ENCODE data around the gene ZNF292.

The ZNF292 gene

GRCh38 chr6:87257046-87257445 lies 101.7 kb downstream of the ZNF292 start:
- Histone ChIP-seq H3K36me3 (ENCODE audit: control insufficient read depth, low read length) (peaks cover 70% of the 10 kb centered on the region), H3K79me2 (ENCODE audit: control insufficient read depth, low read length) (no peaks in the 10 kb centered on the region), H3K4me2 (ENCODE audit: low read length) (no peak overlapping the region), H4K20me1 (ENCODE audit: control insufficient read depth, insufficient read depth, low read depth, low read length) (no peaks in the 10 kb centered on the region), H3K27me3 (ENCODE audit: control insufficient read depth, low read length) (no peaks in the 10 kb centered on the region), H3K4me3 (ENCODE audit: low read length) (no peak overlapping the region), H3F3A (ENCODE audit: control insufficient read depth, insufficient read depth) (no peaks in the 10 kb centered on the region; the same call in 1 of the 2 replicates), H3K4me1 (ENCODE audit: control insufficient read depth, low read length) (no peaks in the 10 kb centered on the region), H3K27ac (ENCODE audit: low read depth, low read length) (no peak overlapping the region), H3K9me2 (replicated peaks; ENCODE audit: control insufficient read depth, low read length) (no peaks in the 10 kb centered on the region), H3K9me3 (ENCODE audit: control insufficient read depth, insufficient read depth, low read length) (no peaks in the 10 kb centered on the region)
- TF ChIP-seq CTCF (IDR thresholded peaks at IDR 0.05; ENCODE audit: low read depth, low read length, poor library complexity, severe bottlenecking), result no peak
- TF ChIP-seq EZH2phosphoT487 (IDR thresholded peaks at IDR 0.05; ENCODE audit: borderline replicate concordance, low read length), result no peak

GRCh38 chr6:87257565-87257964 lies 102.2 kb downstream of the ZNF292 start:
- peaks cover 66% of the 10 kb centered on the region for H3K36me3 ChIP-seq (ENCODE audit: control insufficient read depth, low read length)
- H3K27ac ChIP-seq (ENCODE audit: low read depth, low read length), result no peak overlapping the region
- no peaks in the 10 kb centered on the region for H3K79me2 ChIP-seq (ENCODE audit: control insufficient read depth, low read length)
- no peaks in the 10 kb centered on the region for H3K9me2 ChIP-seq (replicated peaks; ENCODE audit: control insufficient read depth, low read length)
- no peaks in the 10 kb centered on the region for H4K20me1 ChIP-seq (ENCODE audit: control insufficient read depth, insufficient read depth, low read depth, low read length)
- no peak overlapping the region for H3K4me3 ChIP-seq (ENCODE audit: low read length)
- H3F3A ChIP-seq (ENCODE audit: control insufficient read depth, insufficient read depth), result no peaks in the 10 kb centered on the region; the same call in 1 of the 2 replicates
- H3K4me2 ChIP-seq (ENCODE audit: low read length), result no peak overlapping the region
- H3K9me3 ChIP-seq (ENCODE audit: control insufficient read depth, insufficient read depth, low read length), result no peaks in the 10 kb centered on the region
- H3K27me3 ChIP-seq (ENCODE audit: control insufficient read depth, low read length), result no peaks in the 10 kb centered on the region
- H3K4me1 ChIP-seq (ENCODE audit: control insufficient read depth, low read length), result no peaks in the 10 kb centered on the region
- TF ChIP-seq EZH2phosphoT487 (IDR thresholded peaks at IDR 0.05; ENCODE audit: borderline replicate concordance, low read length) (no peak), CTCF (IDR thresholded peaks at IDR 0.05; ENCODE audit: low read depth, low read length, poor library complexity, severe bottlenecking) (no peak)

- Histone ChIP-seq H3K36me3 (ENCODE audit: control insufficient read depth, low read length) (peaks cover 66% of the 10 kb centered on the region), H4K20me1 (ENCODE audit: control insufficient read depth, insufficient read depth, low read depth, low read length) (no peaks in the 10 kb centered on the region), H3K9me3 (ENCODE audit: control insufficient read depth, insufficient read depth, low read length) (no peaks in the 10 kb centered on the region)
Observed at GRCh38 chr6:87257975-87258374, 102.6 kb downstream of the ZNF292 start.

More at GRCh38 chr6:87257975-87258374, 102.6 kb downstream of the ZNF292 start:
- Histone ChIP-seq H3K4me2 (ENCODE audit: low read length) (no peak overlapping the region), H3K27ac (ENCODE audit: low read depth, low read length) (no peak overlapping the region), H3K4me1 (ENCODE audit: control insufficient read depth, low read length) (no peaks in the 10 kb centered on the region), H3F3A (ENCODE audit: control insufficient read depth, insufficient read depth) (no peaks in the 10 kb centered on the region; the same call in 1 of the 2 replicates), H3K9me2 (replicated peaks; ENCODE audit: control insufficient read depth, low read length) (no peaks in the 10 kb centered on the region), H3K79me2 (ENCODE audit: control insufficient read depth, low read length) (no peaks in the 10 kb centered on the region), H3K27me3 (ENCODE audit: control insufficient read depth, low read length) (no peaks in the 10 kb centered on the region), H3K4me3 (ENCODE audit: low read length) (no peak overlapping the region)
- TF ChIP-seq EZH2phosphoT487 (IDR thresholded peaks at IDR 0.05; ENCODE audit: borderline replicate concordance, low read length) (no peak), CTCF (IDR thresholded peaks at IDR 0.05; ENCODE audit: low read depth, low read length, poor library complexity, severe bottlenecking) (no peak)
